ENCODE measurements around the gene PACSIN1. TPM values are rescaled to one million over a fixed set of nuclear protein-coding genes. Genes with fewer than 3 reads are reported as not detected.

Gene PACSIN1
- total and polyA plus RNA-seq, 7 donors: 0.36 to 1.9 (median 0.68) TPM; not detected in 2

DNA sequence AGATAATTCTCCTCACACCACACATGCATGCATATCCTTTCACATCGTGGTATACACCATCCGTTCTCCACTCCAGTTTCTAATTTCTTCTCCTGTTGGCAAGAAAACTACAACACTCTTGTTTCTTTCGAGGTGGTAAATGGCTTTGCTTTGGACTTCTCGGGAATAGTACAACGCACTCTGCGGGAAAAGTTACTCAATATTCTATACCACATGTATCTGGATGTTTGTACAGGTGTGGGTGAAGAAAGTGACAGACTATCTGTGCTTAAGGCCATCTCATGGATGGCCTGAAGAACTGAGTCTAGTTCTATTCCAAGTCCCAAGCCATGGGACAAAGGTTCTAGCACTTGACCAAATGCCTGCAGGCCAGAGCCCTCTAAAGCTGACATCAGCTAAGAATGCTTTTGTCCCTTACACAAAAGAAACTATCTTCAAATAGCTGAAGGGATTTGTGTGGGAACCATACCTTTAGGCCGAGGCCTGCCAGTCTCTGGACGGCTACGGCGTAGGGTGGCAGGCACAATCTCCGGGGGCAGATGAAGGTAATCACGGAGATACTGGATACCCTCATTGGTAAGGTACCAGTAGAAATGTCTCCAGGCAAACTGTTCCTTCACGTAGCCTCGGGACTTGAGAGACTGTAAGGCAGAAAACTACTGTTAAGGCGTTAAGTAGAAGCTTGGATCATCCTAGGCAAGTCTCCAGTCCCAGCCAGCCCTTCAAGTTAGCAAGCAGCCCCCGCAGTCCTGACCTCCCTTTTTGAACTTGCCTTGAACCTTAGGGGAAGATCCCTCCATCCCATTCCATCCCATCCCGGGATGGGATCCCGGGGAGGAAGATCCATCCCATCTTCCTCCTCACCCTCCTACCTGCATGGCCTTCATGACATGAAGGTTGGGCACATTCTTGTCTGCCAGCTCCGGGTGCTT, 41.4 kb upstream of the PACSIN1 start:
- peak overlapping the region; percentile 56 to 81 (median 74) for H3K4me3 ChIP-seq
- TF ChIP-seq POLR2AphosphoS5 (IDR thresholded peaks at IDR 0.05): no peak
- TF ChIP-seq POLR2A (IDR thresholded peaks at IDR 0.05): no peak
- TF ChIP-seq CTCF (IDR thresholded peaks at IDR 0.05): no peak
- no peak for TF ChIP-seq EP300 (IDR thresholded peaks at IDR 0.05)
- DNase-seq: no peak
- intact Hi-C loops (cut with DNase I): loop anchor here (5.0 kb wide), 2 partner anchors 32 to 183 kb away; partner anchors contain the start of gene NUDT3
- H3K27ac ChIP-seq: peak overlapping the region; percentile 78 to 91 (median 86)
- no peaks in the 10 kb centered on the region for H3K27me3 ChIP-seq
- 73 to 83% methylated on average over 19 of the region's 19 CpGs for WGBS, 2 donors
- no peaks in the 10 kb centered on the region for H3K9me3 ChIP-seq
- peaks cover 25 to 54% (median 47%) of the 10 kb centered on the region in 4 donors for H3K36me3 ChIP-seq
- H3K4me1 ChIP-seq: peaks cover 0 to 16% (median 11%) of the 10 kb centered on the region in 4 donors

DNA sequence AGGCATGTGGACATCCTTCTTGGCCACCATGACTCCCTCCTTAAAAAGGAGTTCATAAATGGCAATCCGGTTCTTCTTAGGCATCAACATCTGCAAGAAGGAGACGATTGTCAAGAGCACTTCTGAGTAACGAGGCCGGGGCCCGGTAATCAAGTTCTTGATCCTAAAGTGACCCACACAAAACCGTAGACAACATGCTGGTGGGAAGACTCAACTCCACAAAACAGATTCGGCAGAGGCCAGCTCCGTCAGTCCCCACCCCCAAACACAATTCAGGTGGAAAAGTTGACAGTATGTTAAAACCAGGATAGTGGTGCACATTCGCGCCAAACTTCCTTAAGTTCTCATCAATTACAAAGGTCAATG, 40.8 kb upstream of the PACSIN1 start:
- 3 to 7% methylated on average over 10 of the region's 10 CpGs for WGBS, 2 donors
- intact Hi-C loops (cut with DNase I): loop anchor here (5.0 kb wide), 2 partner anchors 33 to 182 kb away; partner anchors contain the start of gene NUDT3
- H3K27me3 ChIP-seq: no peaks in the 10 kb centered on the region
- peak overlapping the region; percentile 78 to 91 (median 86) for H3K27ac ChIP-seq
- H3K4me3 ChIP-seq: peak overlapping the region; percentile 56 to 81 (median 74)
- DNase-seq: no peak
- peaks cover 18 to 48% (median 41%) of the 10 kb centered on the region in 4 donors for H3K36me3 ChIP-seq
- TF ChIP-seq POLR2AphosphoS5 (IDR thresholded peaks at IDR 0.05) (no peak), POLR2A (IDR thresholded peaks at IDR 0.05) (no peak), CTCF (IDR thresholded peaks at IDR 0.05) (no peak), EP300 (IDR thresholded peaks at IDR 0.05) (no peak)
- H3K9me3 ChIP-seq: no peaks in the 10 kb centered on the region
- peaks cover 0 to 16% (median 11%) of the 10 kb centered on the region in 4 donors for H3K4me1 ChIP-seq

- peak; percentile 73 to 89 for TF ChIP-seq POLR2A (IDR thresholded peaks at IDR 0.05)
- TF ChIP-seq EP300 (IDR thresholded peaks at IDR 0.05): peak in 1 of 4 donors; percentile 3
- TF ChIP-seq CTCF (IDR thresholded peaks at IDR 0.05): no peak
- peak; percentile 86 to 97 (median 94) for TF ChIP-seq POLR2AphosphoS5 (IDR thresholded peaks at IDR 0.05)
- Histone ChIP-seq H3K4me3 (peak within 1 kb of the TSS; percentile 56 to 81 (median 74)), H3K9me3 (no peaks in the 10 kb centered on the region), H3K4me1 (peaks cover 0 to 16% (median 11%) of the 10 kb centered on the region in 4 donors), H3K27me3 (no peaks in the 10 kb centered on the region), H3K36me3 (peaks cover 13 to 41% (median 34%) of the 10 kb centered on the region in 4 donors), H3K27ac (peak within 1 kb of the TSS; percentile 78 to 91 (median 86))
- intact Hi-C loops (cut with DNase I): loop anchor here (5.0 kb wide), 2 partner anchors 33 to 182 kb away; partner anchors contain the start of gene NUDT3
- DNase-seq: peak; percentile 97
- 1% methylated on average over 58 of the region's 58 CpGs for whole genome bisulfite sequencing, 2 donors
Observed at GRCh38 chr6:34425498-34426410, 40.1 kb upstream of the PACSIN1 start, which contains the start of gene RPS10. Gene RPS10 (minus strand): TSS chr6:34426069. CDS start chr6:34425221, 848 bp downstream.

DNA sequence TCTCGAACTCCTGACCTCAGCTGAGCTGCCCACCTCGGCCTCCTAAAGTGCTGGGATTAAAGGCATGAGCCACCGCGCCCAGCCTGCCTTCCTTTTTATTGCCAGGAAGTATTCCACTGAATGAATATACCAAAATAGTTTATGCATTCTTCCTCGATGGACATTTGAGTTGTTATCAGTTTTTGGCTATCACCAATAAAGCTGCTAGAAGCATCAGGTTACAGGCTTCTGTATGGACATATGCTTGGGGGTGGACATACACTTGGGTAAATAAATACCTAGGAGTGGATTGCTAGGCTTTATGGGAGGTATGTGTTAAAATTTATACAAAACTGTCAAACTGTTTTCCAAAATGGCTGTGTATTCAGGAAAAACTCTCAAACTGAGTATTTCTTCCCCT, 30.0 kb upstream of the PACSIN1 start:
- intact Hi-C loops (cut with DNase I): no loop called here
- no peaks in the 10 kb centered on the region for H3K9me3 ChIP-seq
- no peaks in the 10 kb centered on the region for H3K4me1 ChIP-seq
- H3K27me3 ChIP-seq: no peaks in the 10 kb centered on the region
- no peak for DNase-seq
- WGBS, 2 donors: 32 to 67% methylated on average over 5 of the region's 5 CpGs
- no peak overlapping the region for H3K27ac ChIP-seq
- TF ChIP-seq POLR2A (IDR thresholded peaks at IDR 0.05): no peak
- TF ChIP-seq POLR2AphosphoS5 (IDR thresholded peaks at IDR 0.05): no peak
- no peak for TF ChIP-seq EP300 (IDR thresholded peaks at IDR 0.05)
- no peak for TF ChIP-seq CTCF (IDR thresholded peaks at IDR 0.05)
- no peak overlapping the region for H3K4me3 ChIP-seq
- H3K36me3 ChIP-seq: no peaks in the 10 kb centered on the region
